Measurements from ENCODE around the gene FADS3.

FADS3 gene

GRCh38 chr11:61897387-61898246 lies 6.3 kb upstream of the FADS3 start (continued):
- no peak for TF ChIP-seq POU6F1 (CRISPR knock-in tag; IDR thresholded peaks at IDR 0.05; ENCODE audit: borderline replicate concordance, low read depth)
- no peak for TF ChIP-seq PATZ1 (CRISPR knock-in tag; IDR thresholded peaks at IDR 0.05; ENCODE audit: borderline replicate concordance)
- no peak for TF ChIP-seq ARNTL (CRISPR knock-in tag; IDR thresholded peaks at IDR 0.05; ENCODE audit: borderline replicate concordance, low read depth)
- TF ChIP-seq BACH2 (CRISPR knock-in tag; IDR thresholded peaks at IDR 0.05; ENCODE audit: borderline replicate concordance): no peak
- no peak for TF ChIP-seq TOX (CRISPR knock-in tag; IDR thresholded peaks at IDR 0.05; ENCODE audit: borderline replicate concordance)

- ATAC-seq: no peak
- no peak for TF ChIP-seq ZNF8 (CRISPR knock-in tag; IDR thresholded peaks at IDR 0.05)
- TF ChIP-seq ZFP3 (CRISPR knock-in tag; IDR thresholded peaks at IDR 0.05): no peak
- TF ChIP-seq ZC3H10 (CRISPR knock-in tag; IDR thresholded peaks at IDR 0.05): no peak
- TF ChIP-seq CSRNP3 (CRISPR knock-in tag; IDR thresholded peaks at IDR 0.05): no peak
- TF ChIP-seq ZNF565 (CRISPR knock-in tag; conservative IDR thresholded peaks at IDR 0.05; ENCODE audit: low read depth): no peak
- no peak for TF ChIP-seq ZNF70 (CRISPR knock-in tag; IDR thresholded peaks at IDR 0.05)
- TF ChIP-seq CREB5 (CRISPR knock-in tag; IDR thresholded peaks at IDR 0.05; ENCODE audit: low read depth): no peak
- TF ChIP-seq ISL1 (CRISPR knock-in tag; IDR thresholded peaks at IDR 0.05): no peak
- TF ChIP-seq PPARA (CRISPR knock-in tag; IDR thresholded peaks at IDR 0.05; ENCODE audit: borderline replicate concordance): no peak
- TF ChIP-seq ZFP30 (CRISPR knock-in tag; IDR thresholded peaks at IDR 0.05): no peak
- TF ChIP-seq PATZ1 (CRISPR knock-in tag; IDR thresholded peaks at IDR 0.05; ENCODE audit: borderline replicate concordance): no peak
- no peak for TF ChIP-seq TOX (CRISPR knock-in tag; IDR thresholded peaks at IDR 0.05; ENCODE audit: borderline replicate concordance)
- no peak for TF ChIP-seq RARB (CRISPR knock-in tag; IDR thresholded peaks at IDR 0.05)
- no peak for TF ChIP-seq TCF4 (CRISPR knock-in tag; IDR thresholded peaks at IDR 0.05; ENCODE audit: borderline replicate concordance)
- no peak for TF ChIP-seq ESRRG (CRISPR knock-in tag; IDR thresholded peaks at IDR 0.05)
- no peak for TF ChIP-seq GLIS3 (CRISPR knock-in tag; IDR thresholded peaks at IDR 0.05)
- TF ChIP-seq ARNTL (CRISPR knock-in tag; IDR thresholded peaks at IDR 0.05; ENCODE audit: borderline replicate concordance, low read depth): no peak
Measured at GRCh38 chr11:61896665-61897386, 5.5 kb upstream of the FADS3 start.

GRCh38 chr11:61895718-61896059 lies 4.3 kb upstream of the FADS3 start:
- TF ChIP-seq ZC3H10 (CRISPR knock-in tag; IDR thresholded peaks at IDR 0.05): no peak
- no peak for TF ChIP-seq ZNF8 (CRISPR knock-in tag; IDR thresholded peaks at IDR 0.05)
- TF ChIP-seq GLIS3 (CRISPR knock-in tag; IDR thresholded peaks at IDR 0.05): no peak
- ATAC-seq: no peak
